K562 (cell line): ENCODE measurements around the gene DIPK1A. TPM values are rescaled to one million over a fixed set of nuclear protein-coding genes. Genes with fewer than 3 reads are reported as not detected.

Source experiments
- BCOR ChIP-seq: fragments of 450-650 bp; IDR thresholded peaks from 2 replicates; pipeline ENCODE4 v1.6.1; 2016
- CBX5 ChIP-seq: IDR thresholded peaks from 2 replicates; pipeline ENCODE4 v1.6.1; 2014; ENCODE audit warnings: low read depth, borderline replicate concordance
- CHD4 ChIP-seq: fragments of 200-600 bp; sonication (generic); IDR thresholded peaks from 3 replicates; pipeline ENCODE4 v1.6.1; 2012; ENCODE audit warnings: low read depth, mild to moderate bottlenecking, mixed read lengths, low read length, inconsistent platforms; ENCODE audit not compliant: insufficient read depth, insufficient replicate concordance, poor library complexity, severe bottlenecking
- DACH1 ChIP-seq: fragments of 450-650 bp; IDR thresholded peaks from 2 replicates; pipeline ENCODE4 v1.6.1; 2018; ENCODE audit not compliant: partially characterized antibody
- KDM4B ChIP-seq, 2 experiments: fragments of 450-650 bp in 1 of 2; sonication (generic) in 1 of 2; IDR thresholded peaks; 2 replicates each; pipeline ENCODE4 v1.6.1; 2016 to 2017; ENCODE audit warnings: borderline replicate concordance in 2 of 2, antibody characterized with exemption in 1 of 2, low read depth in 1 of 2, mild to moderate bottlenecking in 1 of 2
- KLF13 ChIP-seq: fragments of 450-650 bp; IDR thresholded peaks from 2 replicates; pipeline ENCODE4 v1.6.1; 2016; ENCODE audit warnings: missing genetic modification characterization, low read depth, mild to moderate bottlenecking, missing compliant biosample characterization, moderate library complexity, borderline replicate concordance
- KLF16 ChIP-seq: IDR thresholded peaks from 2 replicates; pipeline ENCODE4 v1.6.1; 2016; ENCODE audit warnings: antibody characterized with exemption
- MCM2 ChIP-seq: fragments of 450-650 bp; IDR thresholded peaks from 2 replicates; pipeline ENCODE4 v1.6.1; 2017; ENCODE audit warnings: low read depth, mild to moderate bottlenecking
- NUFIP1 ChIP-seq: fragments of 450-650 bp; IDR thresholded peaks from 2 replicates; pipeline ENCODE4 v1.6.1; 2018; ENCODE audit not compliant: partially characterized antibody
- POLR2A ChIP-seq: fragments of 450-650 bp; conservative IDR thresholded peaks from 2 replicates; pipeline ENCODE4 v1.6.1; 2016
- RBM15 ChIP-seq: fragments of 200-400 bp; formaldehyde crosslinking; IDR thresholded peaks from 2 replicates; pipeline ENCODE4 v1.6.1; 2018; ENCODE audit warnings: mild to moderate bottlenecking, low read length, moderate library complexity; ENCODE audit not compliant: insufficient read depth
- ZNF197 ChIP-seq: fragments of 200-800 bp; sonication (Bioruptor generic); IDR thresholded peaks from 2 replicates; pipeline ENCODE4 v1.6.1; 2016; ENCODE audit warnings: low read depth, missing genetic modification characterization, missing compliant biosample characterization
- ZNF76 ChIP-seq: fragments of 250-450 bp; sonication (Bioruptor Pico); IDR thresholded peaks from 2 replicates; pipeline ENCODE4 v1.4.0; 2020; ENCODE audit warnings: mild to moderate bottlenecking, moderate library complexity, borderline replicate concordance
- polyA plus RNA-seq, 8 experiments: library from polyadenylated mRNA; depleted of rRNA in 4 of 8; stranded (reverse) in 5 of 8; unstranded in 3 of 8; fragments of >200 nt; fragmentation: Nextera tagmentation in 2 of 8; fragmentation: Illumina TruSeq in 1 of 8; extraction: Ambion mirVana in 2 of 8; extraction: Trizol in 1 of 8; gene quantifications; 2 replicates each; pipeline versions ENCODE4 v1.2.1 to v1.2.3, GENCODE V29; 2011 to 2014; ENCODE audit warnings: inconsistent platforms in 1 of 8, missing spikeins in 1 of 8
- total RNA-seq, 7 experiments: library from RNA; depleted of rRNA in 6 of 7; stranded (reverse); fragments of >200 nt in 6 of 7; fragmentation: Illumina TruSeq in 2 of 7; extraction: Trizol in 2 of 7; gene quantifications; 2 replicates each; pipeline versions ENCODE4 v1.2.1 to v1.2.3, GENCODE V29; 2011 to 2021; ENCODE audit warnings: low replicate concordance in 1 of 7
- TF ChIP-seq, protein P1 (sequence below): fragments of 450-650 bp; IDR thresholded peaks from 2 replicates; pipeline ENCODE4 v1.6.1; 2016; ENCODE audit warnings: antibody characterized with exemption
- TF ChIP-seq, protein P2 (sequence below): fragments of 250-450 bp; sonication (Bioruptor Pico); IDR thresholded peaks from 2 replicates; pipeline ENCODE4 v1.8.0; 2021; ENCODE audit warnings: moderate library complexity, mild to moderate bottlenecking, inconsistent platforms
- TF ChIP-seq, protein P3 (sequence below): fragments of 250-450 bp; sonication (Bioruptor Pico); IDR thresholded peaks from 2 replicates; pipeline ENCODE4 v1.9.0; 2021; ENCODE audit warnings: mild to moderate bottlenecking
- TF ChIP-seq, protein P4 (sequence below): sonication (generic); formaldehyde crosslinking; IDR thresholded peaks from 2 replicates; pipeline ENCODE4 v1.9.0; 2022; ENCODE audit warnings: mild to moderate bottlenecking, missing genetic modification reagents
- TF ChIP-seq, protein P5 (sequence below): fragments of 200-800 bp; sonication (Bioruptor generic); IDR thresholded peaks from 2 replicates; pipeline ENCODE4 v1.6.1; 2016; ENCODE audit warnings: missing genetic modification characterization, missing compliant biosample characterization
- TF ChIP-seq, protein P6 (sequence below), 2 experiments: fragments of 450-650 bp in 1 of 2; sonication (generic) in 1 of 2; formaldehyde crosslinking; conservative IDR thresholded peaks; 2 replicates each; pipeline versions ENCODE4 v1.4.0 to v1.8.1; 2020 to 2022; ENCODE audit warnings: mild to moderate bottlenecking in 1 of 2, missing genetic modification reagents in 1 of 2
- TF ChIP-seq, protein P7 (sequence below): fragments of 450-650 bp; formaldehyde crosslinking; IDR thresholded peaks from 2 replicates; pipeline ENCODE4 v1.4.0; 2020; ENCODE audit warnings: mild to moderate bottlenecking, moderate library complexity

DIPK1A gene
- total and polyA plus RNA-seq, 9 of the 15 experiments (the other 6 are each of a cell fraction or from before 2014, with no cell fraction given), result 0.54 to 2.5 (median 1.3) TPM

DNA sequence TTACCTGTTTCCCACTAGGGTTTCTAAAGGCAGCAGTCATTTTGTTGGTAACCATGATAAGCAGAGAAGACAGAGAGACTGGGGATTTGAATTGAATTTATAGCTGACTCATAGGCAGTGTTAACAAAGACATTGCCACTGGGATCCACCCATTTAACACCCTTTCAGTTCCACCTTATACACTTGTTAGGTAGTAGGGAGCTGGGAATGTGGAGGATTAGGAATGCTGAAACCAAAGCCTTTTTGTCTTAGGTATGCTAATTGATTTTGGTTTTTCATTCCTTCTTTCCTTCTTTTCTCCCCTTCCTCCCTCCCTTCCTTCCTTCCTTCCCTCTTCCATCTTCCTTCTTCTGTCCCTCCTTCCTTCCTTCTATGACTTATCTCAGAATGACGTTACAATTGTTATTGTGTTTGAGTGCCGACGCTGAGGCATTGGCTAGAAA, 168.9 kb downstream of the DIPK1A start (continued):
- TF ChIP-seq, protein P1, sequence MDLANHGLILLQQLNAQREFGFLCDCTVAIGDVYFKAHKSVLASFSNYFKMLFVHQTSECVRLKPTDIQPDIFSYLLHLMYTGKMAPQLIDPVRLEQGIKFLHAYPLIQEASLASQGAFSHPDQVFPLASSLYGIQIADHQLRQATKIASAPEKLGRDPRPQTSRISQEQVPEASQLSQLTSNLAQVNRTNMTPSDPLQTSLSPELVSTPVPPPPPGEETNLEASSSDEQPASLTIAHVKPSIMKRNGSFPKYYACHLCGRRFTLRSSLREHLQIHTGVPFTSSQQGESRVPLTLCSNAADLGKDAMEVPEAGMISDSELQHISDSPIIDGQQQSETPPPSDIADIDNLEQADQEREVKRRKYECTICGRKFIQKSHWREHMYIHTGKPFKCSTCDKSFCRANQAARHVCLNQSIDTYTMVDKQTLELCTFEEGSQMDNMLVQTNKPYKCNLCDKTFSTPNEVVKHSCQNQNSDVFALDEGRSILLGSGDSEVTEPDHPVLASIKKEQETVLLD, result peak; percentile 74; the same call in 1 of the 2 replicates
- TF ChIP-seq, protein P2, sequence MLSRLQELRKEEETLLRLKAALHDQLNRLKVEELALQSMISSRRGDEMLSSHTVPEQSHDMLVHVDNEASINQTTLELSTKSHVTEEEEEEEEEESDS (CRISPR knock-in tag), result no peak
- TF ChIP-seq CHD4, result no peak
- no peak for TF ChIP-seq ZNF76 (CRISPR knock-in tag)
- TF ChIP-seq MCM2, result no peak
- 0 out of 2 replicates have a peak, but pooled peaks have one; percentile 42 for TF ChIP-seq POLR2A
- no peak for TF ChIP-seq KLF16
- TF ChIP-seq CBX5, result no peak
- no peak for TF ChIP-seq KDM4B (IDR thresholded peaks at IDR 0.05; ENCODE audit: borderline replicate concordance in 2 of 2, low read depth in 1 of 2)
- TF ChIP-seq, protein P3, sequence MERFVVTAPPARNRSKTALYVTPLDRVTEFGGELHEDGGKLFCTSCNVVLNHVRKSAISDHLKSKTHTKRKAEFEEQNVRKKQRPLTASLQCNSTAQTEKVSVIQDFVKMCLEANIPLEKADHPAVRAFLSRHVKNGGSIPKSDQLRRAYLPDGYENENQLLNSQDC (CRISPR knock-in tag), result no peak
- peak; percentile 27; the same call in 1 of the 2 replicates for TF ChIP-seq BCOR
- TF ChIP-seq NUFIP1, result no peak
- TF ChIP-seq ZNF197 (CRISPR knock-in tag), result no peak
- TF ChIP-seq RBM15, result no peak
- TF ChIP-seq, protein P4, sequence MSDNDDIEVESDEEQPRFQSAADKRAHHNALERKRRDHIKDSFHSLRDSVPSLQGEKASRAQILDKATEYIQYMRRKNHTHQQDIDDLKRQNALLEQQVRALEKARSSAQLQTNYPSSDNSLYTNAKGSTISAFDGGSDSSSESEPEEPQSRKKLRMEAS (CRISPR knock-in tag), result no peak
- no peak for TF ChIP-seq DACH1
- no peak for TF ChIP-seq KLF13 (tag)
- TF ChIP-seq, protein P5, sequence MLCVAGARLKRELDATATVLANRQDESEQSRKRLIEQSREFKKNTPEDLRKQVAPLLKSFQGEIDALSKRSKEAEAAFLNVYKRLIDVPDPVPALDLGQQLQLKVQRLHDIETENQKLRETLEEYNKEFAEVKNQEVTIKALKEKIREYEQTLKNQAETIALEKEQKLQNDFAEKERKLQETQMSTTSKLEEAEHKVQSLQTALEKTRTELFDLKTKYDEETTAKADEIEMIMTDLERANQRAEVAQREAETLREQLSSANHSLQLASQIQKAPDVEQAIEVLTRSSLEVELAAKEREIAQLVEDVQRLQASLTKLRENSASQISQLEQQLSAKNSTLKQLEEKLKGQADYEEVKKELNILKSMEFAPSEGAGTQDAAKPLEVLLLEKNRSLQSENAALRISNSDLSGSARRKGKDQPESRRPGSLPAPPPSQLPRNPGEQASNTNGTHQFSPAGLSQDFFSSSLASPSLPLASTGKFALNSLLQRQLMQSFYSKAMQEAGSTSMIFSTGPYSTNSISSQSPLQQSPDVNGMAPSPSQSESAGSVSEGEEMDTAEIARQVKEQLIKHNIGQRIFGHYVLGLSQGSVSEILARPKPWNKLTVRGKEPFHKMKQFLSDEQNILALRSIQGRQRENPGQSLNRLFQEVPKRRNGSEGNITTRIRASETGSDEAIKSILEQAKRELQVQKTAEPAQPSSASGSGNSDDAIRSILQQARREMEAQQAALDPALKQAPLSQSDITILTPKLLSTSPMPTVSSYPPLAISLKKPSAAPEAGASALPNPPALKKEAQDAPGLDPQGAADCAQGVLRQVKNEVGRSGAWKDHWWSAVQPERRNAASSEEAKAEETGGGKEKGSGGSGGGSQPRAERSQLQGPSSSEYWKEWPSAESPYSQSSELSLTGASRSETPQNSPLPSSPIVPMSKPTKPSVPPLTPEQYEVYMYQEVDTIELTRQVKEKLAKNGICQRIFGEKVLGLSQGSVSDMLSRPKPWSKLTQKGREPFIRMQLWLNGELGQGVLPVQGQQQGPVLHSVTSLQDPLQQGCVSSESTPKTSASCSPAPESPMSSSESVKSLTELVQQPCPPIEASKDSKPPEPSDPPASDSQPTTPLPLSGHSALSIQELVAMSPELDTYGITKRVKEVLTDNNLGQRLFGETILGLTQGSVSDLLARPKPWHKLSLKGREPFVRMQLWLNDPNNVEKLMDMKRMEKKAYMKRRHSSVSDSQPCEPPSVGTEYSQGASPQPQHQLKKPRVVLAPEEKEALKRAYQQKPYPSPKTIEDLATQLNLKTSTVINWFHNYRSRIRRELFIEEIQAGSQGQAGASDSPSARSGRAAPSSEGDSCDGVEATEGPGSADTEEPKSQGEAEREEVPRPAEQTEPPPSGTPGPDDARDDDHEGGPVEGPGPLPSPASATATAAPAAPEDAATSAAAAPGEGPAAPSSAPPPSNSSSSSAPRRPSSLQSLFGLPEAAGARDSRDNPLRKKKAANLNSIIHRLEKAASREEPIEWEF, result no peak
- TF ChIP-seq, protein P6, sequence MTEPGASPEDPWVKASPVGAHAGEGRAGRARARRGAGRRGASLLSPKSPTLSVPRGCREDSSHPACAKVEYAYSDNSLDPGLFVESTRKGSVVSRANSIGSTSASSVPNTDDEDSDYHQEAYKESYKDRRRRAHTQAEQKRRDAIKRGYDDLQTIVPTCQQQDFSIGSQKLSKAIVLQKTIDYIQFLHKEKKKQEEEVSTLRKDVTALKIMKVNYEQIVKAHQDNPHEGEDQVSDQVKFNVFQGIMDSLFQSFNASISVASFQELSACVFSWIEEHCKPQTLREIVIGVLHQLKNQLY (CRISPR knock-in tag; conservative IDR thresholded peaks at IDR 0.05), result no peak
- TF ChIP-seq, protein P7, sequence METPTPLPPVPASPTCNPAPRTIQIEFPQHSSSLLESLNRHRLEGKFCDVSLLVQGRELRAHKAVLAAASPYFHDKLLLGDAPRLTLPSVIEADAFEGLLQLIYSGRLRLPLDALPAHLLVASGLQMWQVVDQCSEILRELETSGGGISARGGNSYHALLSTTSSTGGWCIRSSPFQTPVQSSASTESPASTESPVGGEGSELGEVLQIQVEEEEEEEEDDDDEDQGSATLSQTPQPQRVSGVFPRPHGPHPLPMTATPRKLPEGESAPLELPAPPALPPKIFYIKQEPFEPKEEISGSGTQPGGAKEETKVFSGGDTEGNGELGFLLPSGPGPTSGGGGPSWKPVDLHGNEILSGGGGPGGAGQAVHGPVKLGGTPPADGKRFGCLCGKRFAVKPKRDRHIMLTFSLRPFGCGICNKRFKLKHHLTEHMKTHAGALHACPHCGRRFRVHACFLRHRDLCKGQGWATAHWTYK (CRISPR knock-in tag), result no peak
